ENCODE measurements around the gene VSTM2L. TPM values are rescaled to one million over a fixed set of nuclear protein-coding genes. Genes with fewer than 3 reads are reported as not detected.

The VSTM2L gene
- 11.0 to 15.4 TPM (median 13.0 TPM) in 5 replicates for total RNA-seq (2022; extraction: Qiagen RNA extraction; ENCODE audit: low read depth)

GRCh38 chr20:37902504-37903313 lies at the start of gene VSTM2L:
Gene VSTM2L, plus strand, starts transcription at chr20:37903127. Its CDS starts 224 bp downstream, at chr20:37903351.

Other genes with a start within 250 kb of the VSTM2L start
- 56.1 to 76.4 TPM (median 65.1 TPM) in 5 replicates for gene CTNNBL1, start 209.1 kb upstream of the VSTM2L start, total RNA-seq (2022; extraction: Qiagen RNA extraction; ENCODE audit: low read depth)
- gene TTI1, start 130.3 kb downstream of the VSTM2L start, total RNA-seq (2022; extraction: Qiagen RNA extraction; ENCODE audit: low read depth) = 18.9 to 21.8 TPM (median 21.3 TPM) in 5 replicates
- 23.7 to 30.1 TPM (median 25.7 TPM) in 5 replicates for gene RPRD1B, start 130.6 kb downstream of the VSTM2L start, total RNA-seq (2022; extraction: Qiagen RNA extraction; ENCODE audit: low read depth)